ENCODE measurements around the gene OR10H1. TPM values are rescaled to one million over a fixed set of nuclear protein-coding genes. Genes with fewer than 3 reads are reported as not detected.
"Not testable (repeated sequence)": the region's sequence is repeated elsewhere in the genome, so short reads cannot be mapped to it uniquely, and the experiment has no call there.

The OR10H1 gene
- not detected for total RNA-seq

- ATAC-seq: peak; percentile 74
Observed at GRCh38 chr19:15815306-15815705, at the start of gene OR10H1. Gene OR10H1 (minus strand): TSS chr19:15815664. CDS start chr19:15808037, 7,627 bp downstream.

- ATAC-seq: no peak
Observed at GRCh38 chr19:15864824-15865223, 49.4 kb upstream of the OR10H1 start.

GRCh38 chr19:15863272-15863671 is 47.8 kb upstream of the OR10H1 start:
- peak; percentile 91 for ATAC-seq

GRCh38 chr19:15862444-15862843 is 47.0 kb upstream of the OR10H1 start:
- no peak for ATAC-seq

GRCh38 chr19:15860522-15860921 is 45.1 kb upstream of the OR10H1 start:
- ATAC-seq: no peak

GRCh38 chr19:15859187-15859586 is 43.7 kb upstream of the OR10H1 start:
- ATAC-seq: no peak

- ATAC-seq: no peak
Observed at GRCh38 chr19:15850385-15850784, 34.9 kb upstream of the OR10H1 start.

- no peak for ATAC-seq
Observed at GRCh38 chr19:15846923-15847322, 31.5 kb upstream of the OR10H1 start.

GRCh38 chr19:15843894-15844222 is 28.4 kb upstream of the OR10H1 start:
- not testable (repeated sequence) for ATAC-seq

- ATAC-seq: no peak
Observed at GRCh38 chr19:15843203-15843893, 27.9 kb upstream of the OR10H1 start.

- ATAC-seq: no peak
Observed at GRCh38 chr19:15841875-15842569, 26.6 kb upstream of the OR10H1 start.

GRCh38 chr19:15840833-15841232 is 25.4 kb upstream of the OR10H1 start:
- ATAC-seq: no peak

GRCh38 chr19:15839888-15840287 is 24.4 kb upstream of the OR10H1 start:
- ATAC-seq: not testable (repeated sequence)

- no peak for ATAC-seq
Observed at GRCh38 chr19:15838351-15838750, 22.9 kb upstream of the OR10H1 start.

- ATAC-seq: peak; percentile 27
Observed at GRCh38 chr19:15837221-15837731, 21.8 kb upstream of the OR10H1 start.

GRCh38 chr19:15836330-15837220 is 21.1 kb upstream of the OR10H1 start:
- ATAC-seq: peak; percentile 97

- ATAC-seq: peak; percentile 55
Observed at GRCh38 chr19:15835565-15836329, 20.3 kb upstream of the OR10H1 start.

- ATAC-seq: not testable (repeated sequence)
Observed at GRCh38 chr19:15834232-15834631, 18.8 kb upstream of the OR10H1 start.

GRCh38 chr19:15831626-15832025 is 16.2 kb upstream of the OR10H1 start:
- ATAC-seq: no peak

- no peak for ATAC-seq
Observed at GRCh38 chr19:15829786-15830185, 14.3 kb upstream of the OR10H1 start.

GRCh38 chr19:15829306-15829698 is 13.8 kb upstream of the OR10H1 start:
- ATAC-seq: no peak

- peak; percentile 35 for ATAC-seq
Observed at GRCh38 chr19:15828611-15829305, 13.3 kb upstream of the OR10H1 start.
